Nephron progenitor cell (in vitro differentiated cells): ENCODE measurements around the gene SP110.

Experiments
- DNase-seq: peaks from one replicate; pipeline ENCODE4 v3.0.0; 2021
- H3K27ac Mint-ChIP-seq: 2 replicates; pipeline ENCODE4 v1.8.0; 2021; ENCODE audit warnings: mild to moderate bottlenecking, moderate library complexity, mixed read lengths
- H3K27me3 Mint-ChIP-seq: 2 replicates; pipeline ENCODE4 v1.8.0; 2021; ENCODE audit warnings: mild to moderate bottlenecking, low read depth, mixed read lengths; ENCODE audit not compliant: poor library complexity
- H3K36me3 Mint-ChIP-seq: 2 replicates; pipeline ENCODE4 v1.8.0; 2021; ENCODE audit warnings: low read depth, mixed read lengths
- H3K4me1 Mint-ChIP-seq: 2 replicates; pipeline ENCODE4 v1.8.0; 2021; ENCODE audit warnings: mixed read lengths
- H3K4me3 Mint-ChIP-seq: 2 replicates; pipeline ENCODE4 v1.8.0; 2021; ENCODE audit warnings: mild to moderate bottlenecking, moderate library complexity, mixed read lengths
- H3K9me3 Mint-ChIP-seq: 2 replicates; pipeline ENCODE4 v1.8.0; 2021; ENCODE audit warnings: mild to moderate bottlenecking, moderate library complexity, mixed read lengths
- TF ChIP-seq, protein P1 (sequence below): fragments of 200-600 bp; sonication (generic); IDR thresholded peaks from 2 replicates; pipeline ENCODE4 v1.5.0; 2021; ENCODE audit warnings: antibody characterized with exemption

SP110 gene

GRCh38 chr2:230208576-230208975 lies 11.2 kb downstream of the SP110 start:
- H3K27ac Mint-ChIP-seq: no peak overlapping the region
- H3K4me3 Mint-ChIP-seq: no peak overlapping the region
- no peak for DNase-seq
- no peaks in the 10 kb centered on the region for H3K4me1 Mint-ChIP-seq
- no peaks in the 10 kb centered on the region for H3K36me3 Mint-ChIP-seq
- TF ChIP-seq, protein P1, sequence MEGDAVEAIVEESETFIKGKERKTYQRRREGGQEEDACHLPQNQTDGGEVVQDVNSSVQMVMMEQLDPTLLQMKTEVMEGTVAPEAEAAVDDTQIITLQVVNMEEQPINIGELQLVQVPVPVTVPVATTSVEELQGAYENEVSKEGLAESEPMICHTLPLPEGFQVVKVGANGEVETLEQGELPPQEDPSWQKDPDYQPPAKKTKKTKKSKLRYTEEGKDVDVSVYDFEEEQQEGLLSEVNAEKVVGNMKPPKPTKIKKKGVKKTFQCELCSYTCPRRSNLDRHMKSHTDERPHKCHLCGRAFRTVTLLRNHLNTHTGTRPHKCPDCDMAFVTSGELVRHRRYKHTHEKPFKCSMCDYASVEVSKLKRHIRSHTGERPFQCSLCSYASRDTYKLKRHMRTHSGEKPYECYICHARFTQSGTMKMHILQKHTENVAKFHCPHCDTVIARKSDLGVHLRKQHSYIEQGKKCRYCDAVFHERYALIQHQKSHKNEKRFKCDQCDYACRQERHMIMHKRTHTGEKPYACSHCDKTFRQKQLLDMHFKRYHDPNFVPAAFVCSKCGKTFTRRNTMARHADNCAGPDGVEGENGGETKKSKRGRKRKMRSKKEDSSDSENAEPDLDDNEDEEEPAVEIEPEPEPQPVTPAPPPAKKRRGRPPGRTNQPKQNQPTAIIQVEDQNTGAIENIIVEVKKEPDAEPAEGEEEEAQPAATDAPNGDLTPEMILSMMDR: no peak
- H3K27me3 Mint-ChIP-seq: peaks cover 4% of the 10 kb centered on the region
- no peaks in the 10 kb centered on the region for H3K9me3 Mint-ChIP-seq

- H3K36me3 Mint-ChIP-seq: peaks cover 9% of the 10 kb centered on the region
- no peaks in the 10 kb centered on the region for H3K27me3 Mint-ChIP-seq
- H3K27ac Mint-ChIP-seq: no peak overlapping the region
- no peak for DNase-seq
- TF ChIP-seq, protein P1: no peak
- H3K4me3 Mint-ChIP-seq: no peak overlapping the region
- peaks cover 8% of the 10 kb centered on the region for H3K9me3 Mint-ChIP-seq
- H3K4me1 Mint-ChIP-seq: no peaks in the 10 kb centered on the region
Observed at GRCh38 chr2:230205721-230206120, 14.1 kb downstream of the SP110 start.

DNA sequence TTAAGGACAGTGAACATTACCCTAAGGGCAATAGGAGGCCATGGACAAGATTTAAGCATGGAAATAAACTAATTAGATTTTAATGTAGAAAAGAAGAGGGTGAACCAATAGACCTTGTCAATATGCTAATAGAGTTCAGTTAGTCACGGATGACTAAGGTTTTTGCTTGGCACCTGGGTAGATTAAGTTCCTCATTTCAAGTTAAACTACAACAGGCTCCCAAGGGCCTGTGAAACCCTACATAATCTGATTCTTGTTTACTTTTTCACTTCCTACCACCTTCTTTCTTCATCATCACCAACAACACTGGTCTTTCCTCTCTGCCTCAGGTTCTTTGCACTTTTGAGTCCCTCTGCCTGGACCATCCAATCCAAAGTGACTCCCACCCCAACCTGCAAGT lies 14.8 kb downstream of the SP110 start:
- no peak overlapping the region for H3K4me3 Mint-ChIP-seq
- H3K27ac Mint-ChIP-seq: no peak overlapping the region
- peaks cover 8% of the 10 kb centered on the region for H3K9me3 Mint-ChIP-seq
- H3K36me3 Mint-ChIP-seq: peaks cover 9% of the 10 kb centered on the region
- DNase-seq: no peak
- no peaks in the 10 kb centered on the region for H3K4me1 Mint-ChIP-seq
- H3K27me3 Mint-ChIP-seq: no peaks in the 10 kb centered on the region
- TF ChIP-seq, protein P1: no peak

- Mint-ChIP-seq H3K36me3 (peaks cover 9% of the 10 kb centered on the region), H3K9me3 (peaks cover 8% of the 10 kb centered on the region), H3K27ac (no peak overlapping the region), H3K4me3 (no peak overlapping the region), H3K27me3 (no peaks in the 10 kb centered on the region), H3K4me1 (no peaks in the 10 kb centered on the region)
- TF ChIP-seq, protein P1: no peak
- no peak for DNase-seq
Observed at GRCh38 chr2:230203110-230203676, 16.6 kb downstream of the SP110 start.

GRCh38 chr2:230202430-230203109 lies 17.2 kb downstream of the SP110 start:
- Mint-ChIP-seq H3K36me3 (peaks cover 9% of the 10 kb centered on the region), H3K27ac (peak overlapping the region; percentile 89), H3K4me1 (no peaks in the 10 kb centered on the region), H3K27me3 (no peaks in the 10 kb centered on the region), H3K9me3 (peaks cover 8% of the 10 kb centered on the region), H3K4me3 (no peak overlapping the region)
- no peak for DNase-seq
- TF ChIP-seq, protein P1: no peak
